Neural cell (in vitro differentiated cells): ENCODE measurements around the gene PPOX. TPM values are rescaled to one million over a fixed set of nuclear protein-coding genes. Genes with fewer than 3 reads are reported as not detected.

ENCODE experiments used
- H2AFZ ChIP-seq: fragments of 200-600, 300-800 bp; sonication (generic), shearing (Covaris generic); 2 replicates; pipeline ENCODE4 v1.6.0; 2014; ENCODE audit warnings: low read depth, mild to moderate bottlenecking, antibody characterized with exemption, low read length, moderate library complexity
- H3F3A ChIP-seq: fragments of 200-600 bp; shearing (Covaris generic); 2 replicates; pipeline ENCODE4 v1.6.1; 2016; ENCODE audit warnings: mild to moderate bottlenecking, moderate library complexity, mixed read lengths, antibody characterized with exemption, low read length; ENCODE audit not compliant: insufficient read depth, poor library complexity, severe bottlenecking
- H3K27ac ChIP-seq: fragments of 200-600, 300-800 bp; sonication (generic), shearing (Covaris generic); 2 replicates; pipeline ENCODE4 v1.5.1; 2014; ENCODE audit warnings: mild to moderate bottlenecking, low read length, moderate library complexity
- H3K27me3 ChIP-seq: fragments of 300-800, 200-600 bp; sonication (generic), shearing (Covaris generic); 2 replicates; pipeline ENCODE4 v1.6.0; 2014; ENCODE audit warnings: mild to moderate bottlenecking, low read depth, low read length, moderate library complexity; ENCODE audit not compliant: insufficient read depth
- H3K36me3 ChIP-seq: fragments of 300-800, 200-600 bp; sonication (generic), shearing (Covaris generic); 2 replicates; pipeline ENCODE4 v1.5.1; 2014; ENCODE audit warnings: mild to moderate bottlenecking, antibody characterized with exemption, low read length, moderate library complexity; ENCODE audit not compliant: insufficient read depth
- H3K4me2 ChIP-seq: fragments of 300-800, 200-600 bp; sonication (generic), shearing (Covaris generic); 2 replicates; pipeline ENCODE4 v1.6.0; 2014; ENCODE audit warnings: mild to moderate bottlenecking, low read length
- H3K4me3 ChIP-seq: fragments of 300-800, 200-600 bp; sonication (generic), shearing (Covaris generic); 2 replicates; pipeline ENCODE4 v1.5.1; 2014; ENCODE audit warnings: mild to moderate bottlenecking, low read length, moderate library complexity
- H3K79me2 ChIP-seq: fragments of 200-600 bp; shearing (Covaris generic); replicated peaks from 2 replicates; pipeline ENCODE4 v1.6.0; 2014; ENCODE audit warnings: mild to moderate bottlenecking, low read length, moderate library complexity; ENCODE audit not compliant: insufficient read depth
- H3K9ac ChIP-seq: fragments of 300-800, 200-600 bp; sonication (generic), shearing (Covaris generic); 2 replicates; pipeline ENCODE4 v1.6.1; 2016; ENCODE audit warnings: mild to moderate bottlenecking, low read length, mixed read lengths
- H3K9me2 ChIP-seq: fragments of 200-600 bp; shearing (Covaris generic); 2 replicates; pipeline ENCODE4 v1.6.1; 2016; ENCODE audit warnings: mild to moderate bottlenecking, low read length, mixed read lengths; ENCODE audit not compliant: insufficient read depth
- H3K9me3 ChIP-seq: fragments of 200-600, 300-800 bp; sonication (generic), shearing (Covaris generic); 2 replicates; pipeline ENCODE4 v1.6.1; 2016; ENCODE audit warnings: mild to moderate bottlenecking, mixed run types, low read length, moderate library complexity, mixed read lengths
- H4K20me1 ChIP-seq: fragments of 200-600 bp; shearing (Covaris generic); 2 replicates; pipeline ENCODE4 v1.6.1; 2016; ENCODE audit warnings: mild to moderate bottlenecking, mixed run types; ENCODE audit not compliant: insufficient read depth
- CTCF ChIP-seq: fragments of 450-650 bp; IDR thresholded peaks from 2 replicates; pipeline ENCODE4 v1.5.1; 2014; ENCODE audit warnings: antibody characterized with exemption, mild to moderate bottlenecking, moderate library complexity; ENCODE audit not compliant: poor library complexity, severe bottlenecking
- EP300 ChIP-seq: fragments of 450-650 bp; conservative IDR thresholded peaks from 2 replicates; pipeline ENCODE4 v1.6.1; 2014; ENCODE audit warnings: antibody characterized with exemption, mild to moderate bottlenecking, moderate library complexity; ENCODE audit not compliant: poor library complexity, severe bottlenecking
- EZH2 ChIP-seq: fragments of 200-600, 300-800 bp; shearing (Covaris generic), sonication (generic); IDR thresholded peaks from 2 replicates; pipeline ENCODE4 v1.6.1; 2014; ENCODE audit warnings: antibody characterized with exemption, low read length, borderline replicate concordance, mild to moderate bottlenecking; ENCODE audit not compliant: insufficient read depth, poor library complexity, severe bottlenecking
- MXI1 ChIP-seq: fragments of 450-650 bp; conservative IDR thresholded peaks from 2 replicates; pipeline ENCODE4 v1.6.1; 2014; ENCODE audit warnings: antibody characterized with exemption, mild to moderate bottlenecking; ENCODE audit not compliant: poor library complexity, severe bottlenecking
- POLR2AphosphoS5 ChIP-seq: IDR thresholded peaks from 2 replicates; pipeline ENCODE4 v1.6.1; 2012
- RAD21 ChIP-seq: fragments of 450-650 bp; conservative IDR thresholded peaks from 2 replicates; pipeline ENCODE4 v1.6.1; 2014; ENCODE audit warnings: antibody characterized with exemption, mild to moderate bottlenecking, moderate library complexity
- SMC3 ChIP-seq: fragments of 450-650 bp; conservative IDR thresholded peaks from 2 replicates; pipeline ENCODE4 v1.6.1; 2014; ENCODE audit warnings: antibody characterized with exemption, mild to moderate bottlenecking, moderate library complexity; ENCODE audit not compliant: poor library complexity
- TAF1 ChIP-seq: IDR thresholded peaks from 2 replicates; pipeline ENCODE4 v1.6.1; 2012; ENCODE audit warnings: low read depth
- polyA plus RNA-seq: library from polyadenylated mRNA; depleted of rRNA; stranded (reverse); fragments of >200 nt; gene quantifications from 2 replicates; pipeline ENCODE4 v1.2.3, GENCODE V29; 2014
- TF ChIP-seq, protein P1 (sequence below): IDR thresholded peaks from 2 replicates; pipeline ENCODE4 v1.6.1; 2012; ENCODE audit warnings: borderline replicate concordance

PPOX gene
- polyA plus RNA-seq, 1 donor from 2014 or later: 93.9 TPM

GRCh38 chr1:161158316-161159010 is 7.8 kb upstream of the PPOX start:
- H3K27me3 ChIP-seq: no peaks in the 10 kb centered on the region
- peak overlapping the region; percentile 97 for H3K9ac ChIP-seq
- H3F3A ChIP-seq: no peaks in the 10 kb centered on the region
- no peaks in the 10 kb centered on the region for H3K9me3 ChIP-seq
- H4K20me1 ChIP-seq: no peaks in the 10 kb centered on the region
- peak overlapping the region; percentile 98 for H3K4me3 ChIP-seq
- H3K27ac ChIP-seq: peak overlapping the region; percentile 87
- TF ChIP-seq RAD21 (no peak), EP300 (no peak), MXI1 (no peak)
- H3K36me3 ChIP-seq: no peaks in the 10 kb centered on the region
- no peaks in the 10 kb centered on the region for H3K9me2 ChIP-seq
- peaks cover 11% of the 10 kb centered on the region for H3K79me2 ChIP-seq
- peak overlapping the region; percentile 89 for H3K4me2 ChIP-seq
- no peak overlapping the region for H2AFZ ChIP-seq

- Histone ChIP-seq H3F3A (no peaks in the 10 kb centered on the region), H3K27ac (peak within 1 kb of the TSS; percentile 87), H3K4me2 (peak within 1 kb of the TSS; percentile 98), H2AFZ (peak within 1 kb of the TSS; percentile 93), H3K36me3 (no peaks in the 10 kb centered on the region), H3K4me3 (peak within 1 kb of the TSS; percentile 98), H4K20me1 (no peaks in the 10 kb centered on the region), H3K27me3 (no peaks in the 10 kb centered on the region), H3K79me2 (peaks cover 11% of the 10 kb centered on the region), H3K9me3 (no peaks in the 10 kb centered on the region), H3K9me2 (no peaks in the 10 kb centered on the region), H3K9ac (peak within 1 kb of the TSS; percentile 97)
- peak; percentile 3 for TF ChIP-seq EP300
- TF ChIP-seq CTCF: peak; percentile 55
- TF ChIP-seq TAF1: peak; percentile 98
- peak; percentile 89 for TF ChIP-seq POLR2AphosphoS5
- TF ChIP-seq MXI1: peak; percentile 58
- TF ChIP-seq SMC3: no peak
- TF ChIP-seq RAD21: no peak
- TF ChIP-seq, protein P1, sequence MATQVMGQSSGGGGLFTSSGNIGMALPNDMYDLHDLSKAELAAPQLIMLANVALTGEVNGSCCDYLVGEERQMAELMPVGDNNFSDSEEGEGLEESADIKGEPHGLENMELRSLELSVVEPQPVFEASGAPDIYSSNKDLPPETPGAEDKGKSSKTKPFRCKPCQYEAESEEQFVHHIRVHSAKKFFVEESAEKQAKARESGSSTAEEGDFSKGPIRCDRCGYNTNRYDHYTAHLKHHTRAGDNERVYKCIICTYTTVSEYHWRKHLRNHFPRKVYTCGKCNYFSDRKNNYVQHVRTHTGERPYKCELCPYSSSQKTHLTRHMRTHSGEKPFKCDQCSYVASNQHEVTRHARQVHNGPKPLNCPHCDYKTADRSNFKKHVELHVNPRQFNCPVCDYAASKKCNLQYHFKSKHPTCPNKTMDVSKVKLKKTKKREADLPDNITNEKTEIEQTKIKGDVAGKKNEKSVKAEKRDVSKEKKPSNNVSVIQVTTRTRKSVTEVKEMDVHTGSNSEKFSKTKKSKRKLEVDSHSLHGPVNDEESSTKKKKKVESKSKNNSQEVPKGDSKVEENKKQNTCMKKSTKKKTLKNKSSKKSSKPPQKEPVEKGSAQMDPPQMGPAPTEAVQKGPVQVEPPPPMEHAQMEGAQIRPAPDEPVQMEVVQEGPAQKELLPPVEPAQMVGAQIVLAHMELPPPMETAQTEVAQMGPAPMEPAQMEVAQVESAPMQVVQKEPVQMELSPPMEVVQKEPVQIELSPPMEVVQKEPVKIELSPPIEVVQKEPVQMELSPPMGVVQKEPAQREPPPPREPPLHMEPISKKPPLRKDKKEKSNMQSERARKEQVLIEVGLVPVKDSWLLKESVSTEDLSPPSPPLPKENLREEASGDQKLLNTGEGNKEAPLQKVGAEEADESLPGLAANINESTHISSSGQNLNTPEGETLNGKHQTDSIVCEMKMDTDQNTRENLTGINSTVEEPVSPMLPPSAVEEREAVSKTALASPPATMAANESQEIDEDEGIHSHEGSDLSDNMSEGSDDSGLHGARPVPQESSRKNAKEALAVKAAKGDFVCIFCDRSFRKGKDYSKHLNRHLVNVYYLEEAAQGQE: peak; percentile 90
- no peak for TF ChIP-seq EZH2
These were observed 6.9 kb upstream of the PPOX start, which contains the start of gene USP21 for GRCh38 chr1:161159087-161159912. TSS of gene USP21 (plus strand) at chr1:161159500. CDS start at chr1:161160641, 1,141 bp downstream.
